ENCODE measurements around the gene SAG.

SAG gene

GRCh38 chr2:233375490-233376314, 68.1 kb downstream of the SAG start:
- H3K27me3 Mint-ChIP-seq, result no peaks in the 10 kb centered on the region
- peaks cover 45% of the 10 kb centered on the region for H3K36me3 Mint-ChIP-seq
- no peaks in the 10 kb centered on the region for H3K9me3 Mint-ChIP-seq
- CTCF ChIA-PET, result no interaction called here
- DNase-seq, result no peak
- H3K27ac Mint-ChIP-seq, result no peak overlapping the region
- H3K4me1 Mint-ChIP-seq, result peaks cover 33% of the 10 kb centered on the region
- no peak overlapping the region for H3K4me3 Mint-ChIP-seq

GRCh38 chr2:233379034-233379433, 71.4 kb downstream of the SAG start:
- Mint-ChIP-seq H3K27me3 (no peaks in the 10 kb centered on the region), H3K9me3 (no peaks in the 10 kb centered on the region), H3K27ac (no peak overlapping the region), H3K36me3 (peaks cover 49% of the 10 kb centered on the region), H3K4me3 (no peak overlapping the region), H3K4me1 (peaks cover 47% of the 10 kb centered on the region)
- no peak for DNase-seq
- CTCF ChIA-PET, result interaction anchor here (1.0 kb wide), 1 partner anchor 9 kb away, joined by 3 read pairs; no protein-coding TSS in a partner anchor

GRCh38 chr2:233379441-233379840, 71.8 kb downstream of the SAG start:
- Mint-ChIP-seq H3K27me3 (no peaks in the 10 kb centered on the region), H3K4me1 (peaks cover 51% of the 10 kb centered on the region), H3K9me3 (no peaks in the 10 kb centered on the region), H3K36me3 (peaks cover 52% of the 10 kb centered on the region), H3K27ac (no peak overlapping the region), H3K4me3 (no peak overlapping the region)
- CTCF ChIA-PET, result no interaction called here
- no peak for DNase-seq

- CTCF ChIA-PET, result no interaction called here
Observed at GRCh38 chr2:233380132-233380895, 72.7 kb downstream of the SAG start.

GRCh38 chr2:233380995-233381637, 73.5 kb downstream of the SAG start:
- DNase-seq, result no peak
- CTCF ChIA-PET, result no interaction called here
- H3K4me3 Mint-ChIP-seq, result no peak overlapping the region
- peaks cover 63% of the 10 kb centered on the region for H3K4me1 Mint-ChIP-seq
- H3K36me3 Mint-ChIP-seq, result peaks cover 53% of the 10 kb centered on the region
- no peak overlapping the region for H3K27ac Mint-ChIP-seq
- no peaks in the 10 kb centered on the region for H3K9me3 Mint-ChIP-seq
- H3K27me3 Mint-ChIP-seq, result no peaks in the 10 kb centered on the region

More at GRCh38 chr2:233380132-233380895, 72.7 kb downstream of the SAG start:
- peaks cover 59% of the 10 kb centered on the region for H3K4me1 Mint-ChIP-seq
- no peak overlapping the region for H3K4me3 Mint-ChIP-seq
- H3K9me3 Mint-ChIP-seq, result no peaks in the 10 kb centered on the region
- no peak overlapping the region for H3K27ac Mint-ChIP-seq
- no peaks in the 10 kb centered on the region for H3K27me3 Mint-ChIP-seq
- DNase-seq, result no peak
- peaks cover 55% of the 10 kb centered on the region for H3K36me3 Mint-ChIP-seq

GRCh38 chr2:233381638-233381995, 74.0 kb downstream of the SAG start:
- peaks cover 55% of the 10 kb centered on the region for H3K36me3 Mint-ChIP-seq
- CTCF ChIA-PET, result no interaction called here
- H3K4me1 Mint-ChIP-seq, result peaks cover 68% of the 10 kb centered on the region
- H3K27ac Mint-ChIP-seq, result no peak overlapping the region
- H3K4me3 Mint-ChIP-seq, result no peak overlapping the region
- no peaks in the 10 kb centered on the region for H3K27me3 Mint-ChIP-seq
- DNase-seq, result no peak
- no peaks in the 10 kb centered on the region for H3K9me3 Mint-ChIP-seq

GRCh38 chr2:233384015-233384414, 76.4 kb downstream of the SAG start:
- peak overlapping the region; percentile 98 for H3K27ac Mint-ChIP-seq
- H3K9me3 Mint-ChIP-seq, result no peaks in the 10 kb centered on the region
- H3K4me1 Mint-ChIP-seq, result peaks cover 79% of the 10 kb centered on the region
- H3K27me3 Mint-ChIP-seq, result no peaks in the 10 kb centered on the region
- CTCF ChIA-PET, result interaction anchor here (0.8 kb wide), 1 partner anchor 52 kb away, joined by 4 read pairs; no protein-coding TSS in a partner anchor
- peaks cover 54% of the 10 kb centered on the region for H3K36me3 Mint-ChIP-seq
- no peak overlapping the region for H3K4me3 Mint-ChIP-seq
- DNase-seq, result no peak

- Mint-ChIP-seq H3K9me3 (no peaks in the 10 kb centered on the region), H3K4me3 (peak overlapping the region; percentile 79), H3K4me1 (peaks cover 82% of the 10 kb centered on the region), H3K36me3 (peaks cover 56% of the 10 kb centered on the region), H3K27ac (peak overlapping the region; percentile 98), H3K27me3 (no peaks in the 10 kb centered on the region)
- CTCF ChIA-PET, result interaction anchor here (0.8 kb wide), 1 partner anchor 53 kb away, joined by 4 read pairs; no protein-coding TSS in a partner anchor
- DNase-seq, result no peak
Observed at GRCh38 chr2:233384811-233385488, 77.3 kb downstream of the SAG start.

GRCh38 chr2:233385489-233386044, 78.0 kb downstream of the SAG start:
- peak overlapping the region; percentile 98 for H3K27ac Mint-ChIP-seq
- H3K27me3 Mint-ChIP-seq, result no peaks in the 10 kb centered on the region
- H3K4me1 Mint-ChIP-seq, result peaks cover 79% of the 10 kb centered on the region
- peaks cover 59% of the 10 kb centered on the region for H3K36me3 Mint-ChIP-seq
- peak; percentile 70 for DNase-seq
- CTCF ChIA-PET, result interaction anchor here (0.6 kb wide), 1 partner anchor 29 kb away, joined by 3 read pairs; no protein-coding TSS in a partner anchor
- H3K4me3 Mint-ChIP-seq, result peak overlapping the region; percentile 79
- H3K9me3 Mint-ChIP-seq, result no peaks in the 10 kb centered on the region

- peak overlapping the region; percentile 98 for H3K27ac Mint-ChIP-seq
- H3K27me3 Mint-ChIP-seq, result no peaks in the 10 kb centered on the region
- CTCF ChIA-PET, result interaction anchor here (0.6 to 1.4 kb wide), 2 partner anchors 30 to 57 kb away, joined by 3 read pairs; no protein-coding TSS in a partner anchor
Observed at GRCh38 chr2:233386382-233387041, 78.9 kb downstream of the SAG start.

GRCh38 chr2:233387225-233387624, 79.6 kb downstream of the SAG start:
- peaks cover 56% of the 10 kb centered on the region for H3K36me3 Mint-ChIP-seq
- CTCF ChIA-PET, result interaction anchor here (1.2 to 1.4 kb wide), 2 partner anchors 9 to 56 kb away, joined by 3 read pairs; no protein-coding TSS in a partner anchor
- no peak overlapping the region for H3K27ac Mint-ChIP-seq
- peak overlapping the region; percentile 79 for H3K4me3 Mint-ChIP-seq
- no peaks in the 10 kb centered on the region for H3K9me3 Mint-ChIP-seq
- H3K4me1 Mint-ChIP-seq, result peaks cover 71% of the 10 kb centered on the region
- no peak for DNase-seq
- H3K27me3 Mint-ChIP-seq, result no peaks in the 10 kb centered on the region

More at GRCh38 chr2:233386382-233387041, 78.9 kb downstream of the SAG start:
- Mint-ChIP-seq H3K9me3 (no peaks in the 10 kb centered on the region), H3K4me1 (peaks cover 74% of the 10 kb centered on the region), H3K4me3 (peak overlapping the region; percentile 79), H3K36me3 (peaks cover 53% of the 10 kb centered on the region)
- no peak for DNase-seq

GRCh38 chr2:233387667-233388528, 80.3 kb downstream of the SAG start:
- Mint-ChIP-seq H3K9me3 (no peaks in the 10 kb centered on the region), H3K27ac (peak overlapping the region; percentile 21), H3K4me3 (peak overlapping the region; percentile 79), H3K36me3 (peaks cover 50% of the 10 kb centered on the region), H3K4me1 (peaks cover 64% of the 10 kb centered on the region), H3K27me3 (no peaks in the 10 kb centered on the region)
- DNase-seq, result no peak
- CTCF ChIA-PET, result interaction anchor here (1.2 to 1.4 kb wide), 2 partner anchors 9 to 55 kb away, joined by 3 read pairs; no protein-coding TSS in a partner anchor
